ENCODE results near the gene JPH3. TPM values are rescaled to one million over a fixed set of nuclear protein-coding genes. Genes with fewer than 3 reads are reported as not detected.

JPH3 gene
- total RNA-seq, 1 experiment from 2014 or later: not detected

- H4K20me1 ChIP-seq (ENCODE audit: insufficient read depth): peaks cover 28% of the 10 kb centered on the region
- H3K79me2 ChIP-seq (ENCODE audit: low read depth): peaks cover 5% of the 10 kb centered on the region; the same call in 1 of the 2 replicates
- ChIA-PET CTCF (no interaction called here), POLR2A (ENCODE audit: unreplicated experiment) (no interaction called here)
- no peak overlapping the region for H3K4me2 ChIP-seq
- no peak overlapping the region for H2AFZ ChIP-seq
- no peak overlapping the region for H3K4me3 ChIP-seq
- H3K36me3 ChIP-seq (ENCODE audit: low read depth): peaks cover 16% of the 10 kb centered on the region; the same call in 1 of the 2 replicates
- H3K9me3 ChIP-seq (ENCODE audit: insufficient read depth, low read depth): no peaks in the 10 kb centered on the region
- H3K27me3 ChIP-seq (ENCODE audit: insufficient read depth, low read depth): no peaks in the 10 kb centered on the region
- no peaks in the 10 kb centered on the region for H3K9me2 ChIP-seq (ENCODE audit: insufficient read depth)
- TF ChIP-seq, protein P1, sequence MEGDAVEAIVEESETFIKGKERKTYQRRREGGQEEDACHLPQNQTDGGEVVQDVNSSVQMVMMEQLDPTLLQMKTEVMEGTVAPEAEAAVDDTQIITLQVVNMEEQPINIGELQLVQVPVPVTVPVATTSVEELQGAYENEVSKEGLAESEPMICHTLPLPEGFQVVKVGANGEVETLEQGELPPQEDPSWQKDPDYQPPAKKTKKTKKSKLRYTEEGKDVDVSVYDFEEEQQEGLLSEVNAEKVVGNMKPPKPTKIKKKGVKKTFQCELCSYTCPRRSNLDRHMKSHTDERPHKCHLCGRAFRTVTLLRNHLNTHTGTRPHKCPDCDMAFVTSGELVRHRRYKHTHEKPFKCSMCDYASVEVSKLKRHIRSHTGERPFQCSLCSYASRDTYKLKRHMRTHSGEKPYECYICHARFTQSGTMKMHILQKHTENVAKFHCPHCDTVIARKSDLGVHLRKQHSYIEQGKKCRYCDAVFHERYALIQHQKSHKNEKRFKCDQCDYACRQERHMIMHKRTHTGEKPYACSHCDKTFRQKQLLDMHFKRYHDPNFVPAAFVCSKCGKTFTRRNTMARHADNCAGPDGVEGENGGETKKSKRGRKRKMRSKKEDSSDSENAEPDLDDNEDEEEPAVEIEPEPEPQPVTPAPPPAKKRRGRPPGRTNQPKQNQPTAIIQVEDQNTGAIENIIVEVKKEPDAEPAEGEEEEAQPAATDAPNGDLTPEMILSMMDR (conservative IDR thresholded peaks at IDR 0.05): no peak
- no peak for TF ChIP-seq EZH2 (IDR thresholded peaks at IDR 0.05; ENCODE audit: low read depth)
- H3K4me1 ChIP-seq (replicated peaks; ENCODE audit: insufficient read depth): no peaks in the 10 kb centered on the region
- no peak overlapping the region for H3K27ac ChIP-seq
- no TSS peak for BruUV-seq (replicated peaks)
- H3F3A ChIP-seq (ENCODE audit: insufficient read depth, low read depth): peaks cover 6% of the 10 kb centered on the region; the same call in 1 of the 2 replicates
- no peak for DNase-seq
- intact Hi-C loops (cut with micrococcal nuclease; ENCODE audit: unreplicated experiment): no loop called here
These were observed 129.3 kb downstream of the JPH3 start for GRCh38 chr16:87731607-87732006.

- Histone ChIP-seq H3K36me3 (ENCODE audit: low read depth) (peaks cover 10% of the 10 kb centered on the region; the same call in 1 of the 2 replicates), H3K9me2 (ENCODE audit: insufficient read depth) (no peaks in the 10 kb centered on the region), H3K4me1 (replicated peaks; ENCODE audit: insufficient read depth) (no peaks in the 10 kb centered on the region)
These were observed 130.9 kb downstream of the JPH3 start for GRCh38 chr16:87733190-87733589.

GRCh38 chr16:87734644-87735043 is 132.3 kb downstream of the JPH3 start:
- TF ChIP-seq, protein P1 (conservative IDR thresholded peaks at IDR 0.05): no peak
- no peak for TF ChIP-seq EZH2 (IDR thresholded peaks at IDR 0.05; ENCODE audit: low read depth)
- no peaks in the 10 kb centered on the region for H3K9me2 ChIP-seq (ENCODE audit: insufficient read depth)
- no peak overlapping the region for H2AFZ ChIP-seq
- POLR2A ChIA-PET (ENCODE audit: unreplicated experiment): interaction anchor here (0.6 kb wide), 1 partner anchor 16 kb away, joined by 4 read pairs; no protein-coding TSS in a partner anchor
- peaks cover 28% of the 10 kb centered on the region for H4K20me1 ChIP-seq (ENCODE audit: insufficient read depth)
- H3K27me3 ChIP-seq (ENCODE audit: insufficient read depth, low read depth): no peaks in the 10 kb centered on the region
- peaks cover 5% of the 10 kb centered on the region; the same call in 1 of the 2 replicates for H3K36me3 ChIP-seq (ENCODE audit: low read depth)
- no peak overlapping the region for H3K4me3 ChIP-seq
- peaks cover 5% of the 10 kb centered on the region; the same call in 1 of the 2 replicates for H3K79me2 ChIP-seq (ENCODE audit: low read depth)
- CTCF ChIA-PET: no interaction called here
- BruUV-seq (replicated peaks): no TSS peak
- peaks cover 6% of the 10 kb centered on the region; the same call in 1 of the 2 replicates for H3F3A ChIP-seq (ENCODE audit: insufficient read depth, low read depth)
- H3K4me1 ChIP-seq (replicated peaks; ENCODE audit: insufficient read depth): no peaks in the 10 kb centered on the region
- no peak for DNase-seq
- H3K27ac ChIP-seq: no peak overlapping the region
- intact Hi-C loops (cut with micrococcal nuclease; ENCODE audit: unreplicated experiment): no loop called here
- no peak overlapping the region for H3K4me2 ChIP-seq
- no peaks in the 10 kb centered on the region for H3K9me3 ChIP-seq (ENCODE audit: insufficient read depth, low read depth)

More at GRCh38 chr16:87733190-87733589, 130.9 kb downstream of the JPH3 start:
- H4K20me1 ChIP-seq (ENCODE audit: insufficient read depth): peaks cover 28% of the 10 kb centered on the region
- H3K9me3 ChIP-seq (ENCODE audit: insufficient read depth, low read depth): no peaks in the 10 kb centered on the region
- TF ChIP-seq, protein P1 (conservative IDR thresholded peaks at IDR 0.05): no peak
- ChIA-PET POLR2A (ENCODE audit: unreplicated experiment) (no interaction called here), CTCF (no interaction called here)
- H2AFZ ChIP-seq: no peak overlapping the region
- peaks cover 6% of the 10 kb centered on the region; the same call in 1 of the 2 replicates for H3F3A ChIP-seq (ENCODE audit: insufficient read depth, low read depth)
- no peak overlapping the region for H3K4me3 ChIP-seq
- H3K27me3 ChIP-seq (ENCODE audit: insufficient read depth, low read depth): no peaks in the 10 kb centered on the region
- no TSS peak for BruUV-seq (replicated peaks)
- H3K4me2 ChIP-seq: no peak overlapping the region
- no peak overlapping the region for H3K27ac ChIP-seq
- H3K79me2 ChIP-seq (ENCODE audit: low read depth): peaks cover 5% of the 10 kb centered on the region; the same call in 1 of the 2 replicates
- no peak for DNase-seq
- intact Hi-C loops (cut with micrococcal nuclease; ENCODE audit: unreplicated experiment): no loop called here
